Right atrium auricular region (tissue), 2 donors: ENCODE measurements around the gene CDK15. TPM values are rescaled to one million over a fixed set of nuclear protein-coding genes. Genes with fewer than 3 reads are reported as not detected.
A peak's percentile ranks its signal among the peaks of the same experiment; 100 is the strongest.
"Not testable (repeated sequence)": the region's sequence is repeated elsewhere in the genome, so short reads cannot be mapped to it uniquely, and the experiment has no call there.

Source experiments
- DNase-seq: peaks from one replicate; pipeline ENCODE4 v3.0.0-alpha.2; 2019; ENCODE audit warnings: low spot score
- H3K27ac ChIP-seq, 2 donors: fragments of 200-600 bp; sonication (generic); 1 replicate in 1 of 2; 2 replicates in 1 of 2; pipeline ENCODE4 v1.5.1; 2016 to 2019
- H3K27me3 ChIP-seq, 2 donors: fragments of 200-600 bp; sonication (generic); one replicate each; pipeline versions ENCODE4 v1.5.1 to v1.6.0; 2017 to 2019
- H3K36me3 ChIP-seq: fragments of 200-600 bp; sonication (generic); one replicate; pipeline ENCODE4 v1.5.1; 2016
- H3K4me1 ChIP-seq, 2 donors: fragments of 200-600 bp; sonication (generic); one replicate each; pipeline versions ENCODE4 v1.5.1 to v1.6.0; 2017 to 2019
- H3K4me3 ChIP-seq, 2 donors: fragments of 200-600 bp; sonication (generic); 1 replicate in 1 of 2; 2 replicates in 1 of 2; pipeline ENCODE4 v1.5.1; 2017 to 2019; ENCODE audit warnings: mild to moderate bottlenecking in 1 of 2, moderate library complexity in 1 of 2
- H3K9me3 ChIP-seq, 2 donors: fragments of 200-600 bp; sonication (generic); one replicate each; pipeline ENCODE4 v1.5.1; 2019
- total RNA-seq, 2 donors: library from RNA; depleted of rRNA; stranded (reverse); fragments of >200 nt; gene quantifications; one replicate each; pipeline ENCODE4 v1.1.0, GENCODE V29; 2016
- TF ChIP-seq, protein P1 (sequence below), 2 donors: fragments of 200-600 bp; sonication (generic); IDR thresholded peaks; one replicate each; pipeline ENCODE4 v1.5.1; 2019; ENCODE audit warnings: antibody characterized with exemption in 2 of 2

Gene CDK15
- not detected for total RNA-seq

DNA sequence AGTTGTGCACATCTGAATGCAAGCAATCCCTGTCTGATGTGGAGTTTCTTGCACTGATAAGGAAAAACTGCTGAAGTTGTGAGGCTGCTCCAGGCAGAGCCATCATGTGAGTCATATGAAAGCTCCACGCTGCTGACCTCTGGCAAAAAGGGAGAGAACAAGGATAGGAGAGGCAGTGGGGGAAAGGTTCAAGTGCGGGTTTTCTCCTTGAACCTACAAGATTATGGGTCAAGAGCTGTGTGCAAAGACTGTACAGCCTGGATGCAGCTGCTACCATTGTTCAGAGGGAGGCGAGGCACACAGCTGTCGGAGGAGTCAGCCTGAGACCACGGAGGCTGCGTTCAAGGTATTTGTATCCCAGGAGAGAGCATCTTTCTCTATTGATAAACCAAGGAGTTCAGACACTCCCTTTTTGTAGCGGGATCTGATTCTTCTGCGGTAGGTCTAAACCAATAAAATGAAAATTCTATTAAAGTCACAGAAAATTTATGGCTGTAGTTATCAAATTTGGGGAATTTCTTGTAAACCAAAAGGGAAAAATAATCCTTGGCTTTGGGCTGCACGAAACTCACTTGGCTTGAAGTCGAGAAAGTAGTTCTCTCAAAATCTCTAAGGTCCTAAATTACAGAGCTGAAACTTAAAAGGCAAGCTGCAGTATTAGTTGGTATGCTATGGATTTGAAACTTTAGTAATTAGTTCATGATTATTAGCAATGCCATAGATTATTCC lies at the start of gene CDK15:
Gene CDK15, plus strand, starts transcription at position 96 of the 729 bp plus-strand sequence. Its CDS starts 128 bp downstream, at position 224.
- DNase-seq: no peak
- Histone ChIP-seq H3K36me3 (no peaks in the 10 kb centered on the region), H3K27ac (peak within 1 kb of the TSS in 1 of 2 donors; percentile 62), H3K27me3 (no peaks in the 10 kb centered on the region), H3K4me1 (peaks cover 0 to 8% of the 10 kb centered on the region in 2 donors), H3K4me3 (no peak within 1 kb of the TSS), H3K9me3 (no peaks in the 10 kb centered on the region)
- TF ChIP-seq, protein P1, sequence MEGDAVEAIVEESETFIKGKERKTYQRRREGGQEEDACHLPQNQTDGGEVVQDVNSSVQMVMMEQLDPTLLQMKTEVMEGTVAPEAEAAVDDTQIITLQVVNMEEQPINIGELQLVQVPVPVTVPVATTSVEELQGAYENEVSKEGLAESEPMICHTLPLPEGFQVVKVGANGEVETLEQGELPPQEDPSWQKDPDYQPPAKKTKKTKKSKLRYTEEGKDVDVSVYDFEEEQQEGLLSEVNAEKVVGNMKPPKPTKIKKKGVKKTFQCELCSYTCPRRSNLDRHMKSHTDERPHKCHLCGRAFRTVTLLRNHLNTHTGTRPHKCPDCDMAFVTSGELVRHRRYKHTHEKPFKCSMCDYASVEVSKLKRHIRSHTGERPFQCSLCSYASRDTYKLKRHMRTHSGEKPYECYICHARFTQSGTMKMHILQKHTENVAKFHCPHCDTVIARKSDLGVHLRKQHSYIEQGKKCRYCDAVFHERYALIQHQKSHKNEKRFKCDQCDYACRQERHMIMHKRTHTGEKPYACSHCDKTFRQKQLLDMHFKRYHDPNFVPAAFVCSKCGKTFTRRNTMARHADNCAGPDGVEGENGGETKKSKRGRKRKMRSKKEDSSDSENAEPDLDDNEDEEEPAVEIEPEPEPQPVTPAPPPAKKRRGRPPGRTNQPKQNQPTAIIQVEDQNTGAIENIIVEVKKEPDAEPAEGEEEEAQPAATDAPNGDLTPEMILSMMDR (IDR thresholded peaks at IDR 0.05): no peak

DNA sequence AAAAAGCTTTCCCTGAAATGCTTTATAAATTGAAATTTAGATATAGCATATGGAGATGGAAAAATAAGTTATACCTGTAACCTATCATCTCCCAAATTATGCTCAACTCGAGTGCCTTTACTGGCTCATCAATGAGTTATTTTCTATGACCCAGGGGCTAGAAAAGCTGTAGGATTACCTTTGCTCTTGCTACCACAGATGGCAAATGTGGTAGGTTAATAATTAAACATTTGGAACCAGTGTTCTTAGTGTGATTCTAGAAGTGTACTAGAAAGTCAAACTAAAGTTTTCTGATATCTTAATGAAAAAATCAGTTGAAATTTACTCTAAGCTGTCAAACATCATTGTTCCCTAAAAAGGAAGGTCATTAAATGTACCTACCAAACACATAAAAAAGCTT lies 48.1 kb upstream of the CDK15 start:
- Histone ChIP-seq H3K4me3 (no peak overlapping the region), H3K4me1 (peaks cover 0 to 8% of the 10 kb centered on the region in 2 donors), H3K27ac (no peak overlapping the region), H3K36me3 (peaks cover 49% of the 10 kb centered on the region), H3K27me3 (no peaks in the 10 kb centered on the region), H3K9me3 (no peaks in the 10 kb centered on the region)
- DNase-seq: no peak
- TF ChIP-seq, protein P1 (IDR thresholded peaks at IDR 0.05): no peak

DNA sequence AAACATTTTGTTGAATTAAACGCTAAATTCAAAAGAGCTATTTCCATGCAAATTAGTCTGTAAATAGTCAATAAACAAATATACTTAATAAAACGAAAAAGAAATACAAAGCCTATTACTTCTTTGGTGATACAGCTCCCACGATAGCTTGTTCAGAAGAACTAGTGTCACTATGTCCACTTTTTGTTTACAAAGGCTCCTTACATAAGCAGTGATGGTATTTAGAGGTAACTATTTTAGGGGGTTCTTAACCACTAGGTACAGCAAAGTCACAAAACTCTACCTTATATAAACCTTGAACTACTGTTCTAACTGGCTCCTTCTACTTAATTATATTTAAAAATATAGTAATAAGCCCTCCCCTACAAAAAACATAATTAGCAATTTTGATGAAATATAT lies 47.5 kb upstream of the CDK15 start:
- TF ChIP-seq, protein P1 (IDR thresholded peaks at IDR 0.05): no peak

DNA sequence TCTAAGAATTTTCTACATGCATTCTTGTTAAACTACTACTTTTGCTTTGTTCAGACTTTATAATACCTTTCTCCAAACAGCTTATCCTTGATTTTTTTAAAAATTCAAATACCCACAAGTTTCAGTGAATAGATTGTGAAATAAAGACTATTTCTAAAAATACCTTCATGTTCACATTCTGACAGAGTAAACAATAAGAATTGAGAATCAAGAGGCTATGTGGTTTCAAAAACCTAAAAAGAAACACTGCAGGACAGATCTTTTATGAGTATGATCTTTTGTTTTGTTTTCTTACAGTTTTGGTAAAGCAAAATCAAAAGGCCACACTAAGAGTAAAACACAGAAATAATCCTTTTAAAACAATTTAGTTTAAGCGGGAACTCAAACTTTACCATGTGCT lies 46.8 kb upstream of the CDK15 start:
- no peak for DNase-seq
- Histone ChIP-seq H3K27me3 (no peaks in the 10 kb centered on the region), H3K4me3 (no peak overlapping the region), H3K4me1 (peaks cover 0 to 8% of the 10 kb centered on the region in 2 donors), H3K9me3 (no peaks in the 10 kb centered on the region), H3K36me3 (peaks cover 43% of the 10 kb centered on the region), H3K27ac (no peak overlapping the region)
- TF ChIP-seq, protein P1 (IDR thresholded peaks at IDR 0.05): no peak

More for the DNA sequence above, 47.5 kb upstream of the CDK15 start:
- no peaks in the 10 kb centered on the region for H3K9me3 ChIP-seq
- peaks cover 0 to 8% of the 10 kb centered on the region in 2 donors for H3K4me1 ChIP-seq
- no peak overlapping the region for H3K27ac ChIP-seq
- peaks cover 49% of the 10 kb centered on the region for H3K36me3 ChIP-seq
- DNase-seq: no peak
- H3K4me3 ChIP-seq: no peak overlapping the region
- H3K27me3 ChIP-seq: no peaks in the 10 kb centered on the region

DNA sequence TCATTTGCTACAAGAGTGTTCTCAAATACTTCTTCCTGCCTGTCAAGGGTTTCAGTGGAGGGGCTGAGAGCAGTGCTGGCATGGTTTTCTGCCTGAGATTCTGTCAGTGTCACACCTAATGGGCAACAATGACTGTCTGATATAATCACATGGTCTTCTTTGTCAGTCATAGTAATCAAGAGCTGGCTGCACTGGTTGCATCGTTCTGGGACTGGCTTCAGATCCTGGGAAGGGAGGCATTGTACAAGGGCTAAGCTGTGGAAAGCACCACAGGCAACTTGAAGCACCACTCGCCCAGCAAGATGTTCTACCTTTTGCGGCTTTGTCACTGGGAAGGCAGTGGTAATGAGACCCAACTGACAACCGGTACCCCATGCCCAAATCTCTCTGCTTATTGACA lies 45.2 kb upstream of the CDK15 start:
- TF ChIP-seq, protein P1 (IDR thresholded peaks at IDR 0.05): no peak
- no peak for DNase-seq

DNA sequence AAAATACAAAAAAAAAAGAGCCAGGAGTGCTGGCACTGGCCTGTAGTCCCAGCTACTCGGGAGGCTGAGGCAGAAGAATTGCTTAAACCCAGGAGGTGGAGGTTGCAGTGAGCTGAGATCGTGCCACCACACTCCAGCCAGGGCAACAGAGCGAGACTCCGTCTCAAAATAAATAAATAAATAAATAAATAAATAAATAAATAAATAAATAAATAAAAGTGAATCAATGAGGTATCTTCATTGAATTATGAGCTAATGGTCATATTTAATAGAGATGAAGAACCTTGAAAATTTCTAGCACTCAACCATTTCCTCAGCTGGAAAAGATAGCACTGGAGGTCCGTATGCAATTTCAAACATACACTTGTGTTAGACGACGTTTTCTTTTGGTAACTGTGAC lies 41.9 kb upstream of the CDK15 start:
- H3K4me1 ChIP-seq: peaks cover 0 to 22% of the 10 kb centered on the region in 2 donors
- H3K27ac ChIP-seq: peak overlapping the region in 1 of 2 donors; percentile 75
- H3K9me3 ChIP-seq, H3K4me3 ChIP-seq, DNase-seq, H3K27me3 ChIP-seq: not testable (repeated sequence)
- H3K36me3 ChIP-seq: peaks cover 38% of the 10 kb centered on the region

More for the DNA sequence above, 45.2 kb upstream of the CDK15 start:
- H3K27ac ChIP-seq: peak overlapping the region; percentile 1 to 46
- H3K9me3 ChIP-seq: no peaks in the 10 kb centered on the region
- no peak overlapping the region for H3K4me3 ChIP-seq
- peaks cover 0 to 8% of the 10 kb centered on the region in 2 donors for H3K4me1 ChIP-seq
- H3K36me3 ChIP-seq: peaks cover 45% of the 10 kb centered on the region
- H3K27me3 ChIP-seq: no peaks in the 10 kb centered on the region
